ENCODE results near the gene IL17REL.

The IL17REL gene

DNA sequence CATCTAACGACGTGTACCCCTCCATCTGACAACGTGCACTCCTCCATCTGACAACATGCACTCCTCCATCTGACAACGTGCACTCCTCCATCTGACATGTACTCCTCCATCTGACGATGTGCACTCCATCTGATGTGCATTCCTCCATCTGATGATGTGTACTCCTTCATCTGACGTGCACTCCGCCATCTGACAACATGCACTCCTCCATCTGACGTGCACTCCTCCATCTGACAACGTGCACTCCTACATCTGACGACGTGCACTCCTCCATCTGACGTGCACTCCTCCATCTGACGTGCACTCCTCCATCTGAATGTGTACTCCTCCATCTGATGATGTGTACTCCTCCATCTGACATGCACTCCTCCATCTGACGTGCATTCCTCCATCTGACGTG is 8.0 kb upstream of the IL17REL start:
- DNase-seq = no peak

- no peak for DNase-seq
Observed at GRCh38 chr22:50019316-50019715, 6.8 kb upstream of the IL17REL start.

DNA sequence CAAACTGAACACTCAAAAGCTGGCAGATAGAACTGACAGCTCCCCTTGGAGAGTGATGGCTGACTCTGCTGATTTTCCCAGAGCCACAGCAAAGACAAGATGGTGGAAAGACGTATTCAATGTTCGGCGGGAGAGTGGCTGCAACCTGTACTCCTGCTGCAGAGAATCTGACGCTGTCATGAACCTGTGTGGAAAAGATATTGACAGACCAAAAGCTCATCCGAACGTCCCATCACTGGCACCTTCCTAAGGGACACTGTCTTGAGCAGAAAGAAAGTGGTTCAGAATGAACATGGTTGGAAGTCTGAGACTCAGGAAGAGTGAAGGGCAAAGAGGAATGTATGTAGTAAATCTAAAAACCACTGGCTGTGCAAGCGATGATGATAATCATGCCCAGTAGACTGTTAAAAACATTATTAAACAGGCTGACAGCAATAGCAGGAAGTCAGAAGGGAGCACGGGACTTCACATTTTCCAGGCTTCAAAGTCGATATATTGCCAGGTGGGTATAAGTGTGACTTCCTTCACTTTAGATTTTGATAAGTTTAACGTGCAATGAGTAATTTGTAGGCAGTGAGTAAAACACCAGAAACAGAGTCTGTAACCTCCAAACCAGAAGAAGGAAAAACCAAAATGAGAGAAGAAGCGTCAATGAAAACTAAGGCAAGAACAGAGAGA is 6.2 kb upstream of the IL17REL start:
- DNase-seq = no peak

- DNase-seq = no peak
Observed at GRCh38 chr22:50017701-50018224, 5.2 kb upstream of the IL17REL start.

- DNase-seq = no peak
Observed at GRCh38 chr22:50016988-50017700, 4.6 kb upstream of the IL17REL start.

GRCh38 chr22:50016308-50016987 is 3.9 kb upstream of the IL17REL start:
- DNase-seq = no peak

GRCh38 chr22:50015451-50016307 is 3.1 kb upstream of the IL17REL start:
- no peak for DNase-seq

DNA sequence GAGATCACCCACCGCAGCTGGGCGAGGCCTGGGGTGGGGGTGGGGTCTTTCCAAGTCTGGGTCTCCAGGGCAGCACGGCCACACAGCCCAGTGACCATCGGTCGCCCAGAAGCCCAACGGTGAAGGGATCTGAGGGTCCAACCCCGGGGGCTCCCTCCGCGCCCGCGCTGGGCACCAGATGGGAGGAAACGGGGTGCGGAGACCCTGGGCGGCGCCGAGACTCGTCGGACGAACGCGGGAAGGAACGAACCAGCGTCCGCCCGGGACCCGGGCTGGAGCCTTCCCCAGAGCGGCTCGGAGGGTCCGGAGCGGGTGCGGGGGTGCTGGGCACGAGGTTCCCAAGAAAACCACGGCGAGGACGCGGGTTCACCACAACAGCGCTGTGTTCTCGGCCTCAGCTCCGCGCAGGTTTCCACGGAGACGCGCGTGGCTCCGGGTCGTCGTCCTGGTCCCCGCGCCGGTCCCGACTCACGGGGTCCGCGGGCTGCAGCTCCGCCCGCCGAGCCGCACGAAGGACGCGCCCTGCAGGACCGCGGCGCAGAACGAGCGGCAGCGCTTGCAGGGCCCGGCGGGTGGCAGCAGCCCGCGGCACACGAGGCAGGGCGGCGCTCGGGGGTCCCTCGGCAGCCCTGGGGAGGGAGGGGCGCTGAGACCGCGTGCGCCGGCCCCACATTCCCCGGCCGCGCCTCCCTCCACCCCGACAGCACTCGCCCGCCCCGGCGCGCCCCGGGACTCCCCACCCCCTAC is 2.3 kb upstream of the IL17REL start:
- no peak for DNase-seq

DNA sequence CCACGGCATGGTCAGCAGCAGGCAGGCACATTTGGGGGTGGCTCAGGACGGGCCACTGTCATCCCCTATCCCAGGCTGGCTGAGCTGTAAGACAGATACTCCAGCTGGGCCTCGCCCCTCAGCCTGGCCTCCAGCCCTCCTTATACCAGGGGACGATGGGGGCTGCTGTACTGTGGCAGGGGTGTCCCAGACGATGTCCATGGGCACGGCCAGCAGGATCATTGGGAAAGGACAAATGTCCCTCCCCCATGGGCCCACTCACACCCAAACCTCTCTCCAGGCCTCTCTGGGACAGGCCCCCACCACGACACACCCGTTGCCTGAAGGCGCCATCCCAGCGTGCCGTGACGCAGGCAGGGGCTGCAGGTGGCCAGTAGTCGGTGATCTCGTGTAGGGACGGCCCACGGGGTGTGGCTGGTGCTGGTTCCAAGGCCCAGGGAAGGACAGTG is 1.5 kb upstream of the IL17REL start:
- no peak for DNase-seq

GRCh38 chr22:50011447-50012210 is 936 bp downstream of the IL17REL start:
- DNase-seq = no peak

DNA sequence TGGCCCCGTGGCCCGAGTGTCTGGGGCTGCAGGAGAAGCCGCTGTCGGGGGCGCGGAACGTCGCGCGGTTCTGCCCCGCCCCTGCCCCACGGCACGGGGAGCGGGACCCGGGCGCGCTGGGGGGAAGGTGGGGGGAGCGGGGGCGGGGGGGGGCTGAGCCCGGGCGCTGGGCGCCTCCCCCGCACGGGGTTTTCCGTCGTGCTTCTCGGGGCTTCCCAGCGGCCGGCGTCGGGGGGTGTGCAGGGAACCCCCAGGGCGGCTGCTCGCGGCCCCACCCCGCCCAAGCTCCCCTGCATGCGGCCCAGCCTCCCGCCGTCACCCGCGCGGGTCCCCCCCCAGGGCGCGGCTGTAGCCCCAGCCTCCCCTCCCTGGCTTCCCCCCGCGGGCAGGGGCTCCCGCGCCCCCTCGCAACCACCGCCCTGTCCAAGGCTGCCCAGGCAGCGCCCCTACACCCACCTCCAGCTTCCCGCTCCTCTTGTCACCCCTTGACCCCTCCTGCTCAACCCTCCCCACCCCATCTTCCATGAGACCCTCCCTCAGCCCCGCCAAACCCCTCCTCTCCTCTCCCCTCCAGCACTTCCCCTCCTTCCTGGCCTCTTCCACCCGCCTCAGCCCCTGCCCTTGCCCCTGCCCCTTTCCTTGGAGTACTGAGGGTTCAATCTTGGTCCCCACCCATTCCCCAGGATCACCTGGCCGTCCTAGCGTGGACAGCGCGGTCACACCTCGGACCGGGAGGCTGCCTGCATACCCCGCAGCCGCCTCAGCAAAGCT is 1.7 kb downstream of the IL17REL start:
- DNase-seq = no peak

- no peak for DNase-seq
Observed at GRCh38 chr22:50009765-50010675, 2.5 kb downstream of the IL17REL start.

DNA sequence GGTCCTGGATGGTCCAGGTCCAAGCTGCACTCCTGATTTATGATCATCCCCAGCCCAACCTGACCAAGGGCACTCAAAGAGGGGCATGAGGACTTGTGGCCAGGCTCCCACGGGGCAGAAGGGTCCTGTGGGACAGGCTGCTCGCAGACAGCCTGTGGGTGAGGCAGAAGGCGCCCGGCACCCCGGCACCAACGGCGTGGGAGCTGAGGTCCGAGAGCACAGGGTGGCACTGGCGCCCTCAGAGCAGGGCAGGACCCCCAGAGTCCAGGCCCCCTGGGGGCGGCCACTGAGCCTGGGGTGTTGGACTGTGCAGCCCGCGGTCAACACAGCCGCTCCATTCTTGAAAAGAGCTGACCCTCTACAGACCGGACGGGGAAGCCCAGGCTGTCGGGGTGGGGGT is 3.3 kb downstream of the IL17REL start:
- no peak for DNase-seq

DNA sequence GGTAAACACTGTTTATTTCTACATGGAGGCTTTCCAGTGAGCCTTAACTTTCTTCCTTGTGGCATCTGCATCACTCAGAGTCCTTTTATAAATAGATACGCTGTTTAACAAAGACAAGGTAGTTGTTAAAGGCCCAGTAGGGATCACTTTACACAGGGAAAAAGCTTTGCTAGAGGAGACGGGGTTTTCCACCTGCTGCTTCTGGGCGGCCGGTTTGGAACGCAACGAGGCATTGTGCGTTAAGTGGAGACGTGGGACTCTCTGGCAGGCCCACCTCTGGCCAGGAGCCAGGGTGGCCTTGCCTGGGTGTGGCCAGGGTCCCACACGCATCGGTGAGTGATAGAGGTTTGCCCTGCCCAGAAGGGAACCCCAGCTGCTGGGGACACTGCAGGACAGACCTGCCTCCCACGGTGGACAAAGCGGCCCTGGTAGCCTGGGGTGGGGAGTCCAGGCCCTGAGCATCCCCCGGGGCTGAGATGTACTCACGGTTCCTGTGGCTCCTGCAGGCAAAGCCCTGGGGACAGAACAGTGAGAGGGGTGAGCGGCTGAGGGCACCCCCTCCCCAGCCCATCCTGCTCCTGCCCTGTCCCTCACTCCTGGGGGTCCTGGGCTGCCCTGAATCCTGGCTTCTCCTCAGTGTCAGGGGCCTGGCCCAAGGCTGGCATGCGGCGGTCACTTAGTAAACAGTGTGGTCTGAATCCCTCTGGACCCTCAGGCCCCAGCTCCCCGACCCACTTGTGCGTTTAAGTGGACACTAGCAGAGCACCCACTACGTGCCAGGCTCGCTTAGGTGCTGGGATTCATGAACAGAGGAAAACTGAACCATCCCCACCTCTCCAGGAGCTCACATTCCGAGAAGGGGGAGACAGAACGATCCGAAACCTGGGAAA is 4.2 kb downstream of the IL17REL start:
- DNase-seq = no peak

DNA sequence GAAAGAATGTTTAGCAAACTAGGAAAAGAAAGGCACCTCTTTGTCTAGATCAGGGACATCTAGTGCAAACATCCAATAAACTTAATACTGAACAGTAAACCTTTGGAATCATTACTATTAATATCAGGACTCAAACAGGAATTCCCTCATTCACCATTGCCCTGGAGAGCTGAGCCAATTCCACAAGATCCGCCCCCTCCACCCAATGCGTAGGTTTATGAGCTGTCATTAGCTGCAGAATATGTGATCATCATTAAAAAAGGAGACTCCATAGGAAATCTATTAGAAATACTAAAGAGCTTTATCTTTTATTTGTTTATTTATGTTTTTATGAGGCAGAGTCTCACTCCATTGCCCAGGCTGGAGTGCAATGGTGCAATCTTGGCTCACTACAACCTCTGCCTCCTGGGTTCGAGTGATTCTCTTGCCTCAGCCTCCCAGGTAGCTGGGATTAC is 5.5 kb downstream of the IL17REL start:
- DNase-seq = no peak

GRCh38 chr22:50004918-50005317 is 7.6 kb downstream of the IL17REL start:
- DNase-seq = no peak

GRCh38 chr22:50002791-50003190 is 9.8 kb downstream of the IL17REL start:
- DNase-seq = no peak
